Activated B cell treated with CpG ODN at 0.5 μM for 24 hours (primary cell): Measurements from ENCODE around the gene WDR86. TPM values are rescaled to one million over a fixed set of nuclear protein-coding genes. Genes with fewer than 3 reads are reported as not detected.

Experiments
- ATAC-seq: fragments of 200-7000 bp; cut with Tn5 transposase; one replicate; pipeline ENCODE4 v1.10.0; 2021; ENCODE audit warnings: low read depth, mild to moderate bottlenecking, moderate library complexity
- CTCF ChIA-PET: fragments of 350-600 bp; sonication (Branson Sonifier 250); formaldehyde crosslinking; loops from one replicate; lab custom pipeline; 2021; ENCODE audit warnings: antibody characterized with exemption; lab: Charles Lee
- POLR2A ChIA-PET: fragments of 350-600 bp; sonication (Branson Sonifier 250); formaldehyde crosslinking; loops from one replicate; lab custom pipeline; 2021; ENCODE audit warnings: antibody characterized with exemption; lab: Charles Lee
- DNase-seq: peaks from one replicate; pipeline ENCODE4 v3.0.0; 2022
- H3K27ac Mint-ChIP-seq: one replicate; pipeline ENCODE4 v1.8.0; 2020; ENCODE audit warnings: mixed read lengths
- H3K27me3 Mint-ChIP-seq: one replicate; pipeline ENCODE4 v1.8.0; 2021; ENCODE audit warnings: mixed read lengths
- H3K36me3 Mint-ChIP-seq: one replicate; pipeline ENCODE4 v1.8.0; 2021; ENCODE audit warnings: low read depth, mixed read lengths
- H3K4me1 Mint-ChIP-seq: one replicate; pipeline ENCODE4 v1.8.0; 2021; ENCODE audit warnings: mixed read lengths
- H3K4me3 Mint-ChIP-seq: one replicate; pipeline ENCODE4 v1.8.0; 2020; ENCODE audit warnings: mild to moderate bottlenecking, mixed read lengths
- H3K9me3 Mint-ChIP-seq: one replicate; pipeline ENCODE4 v1.8.0; 2020; ENCODE audit warnings: mixed read lengths
- intact Hi-C: fragments of 100-400 bp; cut with micrococcal nuclease; formaldehyde crosslinking; loops from one replicate; pipeline ENCODE4 v1.15.1; 2024
- total RNA-seq: library from RNA; stranded (reverse); gene quantifications from 2 replicates; pipeline ENCODE4 v1.2.3, GENCODE V29; 2022
- TF ChIP-seq, protein P1 (sequence below): fragments of 200-600 bp; IDR thresholded peaks from one replicate; pipeline ENCODE4 v1.8.0; 2022; ENCODE audit warnings: antibody characterized with exemption, mild to moderate bottlenecking

The WDR86 gene
- total RNA-seq, 1 donor from 2014 or later = 0.33 TPM

- intact Hi-C loops = no loop called here
- Mint-ChIP-seq H3K4me1 (peaks cover 12% of the 10 kb centered on the region), H3K27me3 (no peaks in the 10 kb centered on the region), H3K9me3 (no peaks in the 10 kb centered on the region), H3K36me3 (peaks cover 75% of the 10 kb centered on the region), H3K4me3 (no peak overlapping the region), H3K27ac (no peak overlapping the region)
- ChIA-PET POLR2A (no interaction called here), CTCF (no interaction called here)
- no peak for DNase-seq
- no peak for ATAC-seq
- TF ChIP-seq, protein P1, sequence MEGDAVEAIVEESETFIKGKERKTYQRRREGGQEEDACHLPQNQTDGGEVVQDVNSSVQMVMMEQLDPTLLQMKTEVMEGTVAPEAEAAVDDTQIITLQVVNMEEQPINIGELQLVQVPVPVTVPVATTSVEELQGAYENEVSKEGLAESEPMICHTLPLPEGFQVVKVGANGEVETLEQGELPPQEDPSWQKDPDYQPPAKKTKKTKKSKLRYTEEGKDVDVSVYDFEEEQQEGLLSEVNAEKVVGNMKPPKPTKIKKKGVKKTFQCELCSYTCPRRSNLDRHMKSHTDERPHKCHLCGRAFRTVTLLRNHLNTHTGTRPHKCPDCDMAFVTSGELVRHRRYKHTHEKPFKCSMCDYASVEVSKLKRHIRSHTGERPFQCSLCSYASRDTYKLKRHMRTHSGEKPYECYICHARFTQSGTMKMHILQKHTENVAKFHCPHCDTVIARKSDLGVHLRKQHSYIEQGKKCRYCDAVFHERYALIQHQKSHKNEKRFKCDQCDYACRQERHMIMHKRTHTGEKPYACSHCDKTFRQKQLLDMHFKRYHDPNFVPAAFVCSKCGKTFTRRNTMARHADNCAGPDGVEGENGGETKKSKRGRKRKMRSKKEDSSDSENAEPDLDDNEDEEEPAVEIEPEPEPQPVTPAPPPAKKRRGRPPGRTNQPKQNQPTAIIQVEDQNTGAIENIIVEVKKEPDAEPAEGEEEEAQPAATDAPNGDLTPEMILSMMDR = no peak
These were observed 34.2 kb downstream of the WDR86 start for GRCh38 chr7:151375530-151376217.

DNA sequence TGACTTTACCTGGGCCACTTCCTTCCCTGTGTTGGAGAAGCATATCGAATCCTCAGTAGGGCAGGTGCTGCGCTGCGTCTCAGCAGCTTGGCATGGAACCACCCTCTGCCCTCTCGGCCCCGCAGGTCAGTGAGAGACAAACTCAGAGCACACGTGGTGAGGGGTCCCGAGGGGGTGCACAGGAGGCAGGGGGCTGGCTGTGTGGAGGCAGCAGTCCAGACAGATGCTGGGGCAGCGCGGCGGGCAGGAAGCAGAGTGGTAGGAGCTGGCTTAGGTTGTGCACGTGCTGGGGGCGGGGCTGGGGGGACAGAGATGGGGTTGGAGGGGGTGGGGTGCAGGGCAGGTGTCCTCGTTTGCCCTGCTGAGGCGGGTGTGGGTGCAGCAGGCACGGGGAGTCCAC is 35.1 kb downstream of the WDR86 start:
- CTCF ChIA-PET = no interaction called here

GRCh38 chr7:151374139-151374538 is 35.7 kb downstream of the WDR86 start:
- ChIA-PET POLR2A (no interaction called here), CTCF (no interaction called here)
- Mint-ChIP-seq H3K27ac (no peak overlapping the region), H3K27me3 (no peaks in the 10 kb centered on the region), H3K4me1 (no peaks in the 10 kb centered on the region), H3K36me3 (peaks cover 86% of the 10 kb centered on the region), H3K4me3 (no peak overlapping the region), H3K9me3 (no peaks in the 10 kb centered on the region)
- TF ChIP-seq, protein P1 = no peak
- ATAC-seq (no peak), DNase-seq (no peak)
- intact Hi-C loops = no loop called here

More for the DNA sequence above, 35.1 kb downstream of the WDR86 start:
- POLR2A ChIA-PET = no interaction called here
- no peak overlapping the region for H3K4me3 Mint-ChIP-seq
- H3K9me3 Mint-ChIP-seq = no peaks in the 10 kb centered on the region
- ATAC-seq (no peak), DNase-seq (no peak)
- peaks cover 82% of the 10 kb centered on the region for H3K36me3 Mint-ChIP-seq
- TF ChIP-seq, protein P1 = no peak
- peaks cover 5% of the 10 kb centered on the region for H3K4me1 Mint-ChIP-seq
- no peak overlapping the region for H3K27ac Mint-ChIP-seq
- intact Hi-C loops = no loop called here
- H3K27me3 Mint-ChIP-seq = no peaks in the 10 kb centered on the region

DNA sequence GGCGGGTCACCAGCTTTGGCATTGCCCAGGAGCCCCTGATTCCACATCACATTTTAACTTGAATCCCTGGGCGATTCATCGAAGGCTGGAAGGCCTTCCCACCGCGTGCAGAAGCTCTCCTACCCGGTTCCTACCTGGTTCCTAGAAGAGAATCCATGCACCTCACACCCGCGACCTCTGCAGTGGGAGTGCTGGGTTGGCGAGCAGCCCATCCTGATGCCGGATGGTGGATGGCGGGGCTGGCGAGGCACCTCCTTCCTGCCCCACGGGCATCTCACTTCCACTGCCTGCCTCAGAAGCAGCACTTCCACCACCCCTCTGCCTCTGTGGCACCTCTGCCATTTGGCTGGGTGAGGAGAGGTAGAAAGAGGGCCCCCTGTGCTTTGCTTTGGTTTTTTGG is 36.2 kb downstream of the WDR86 start:
- H3K4me3 Mint-ChIP-seq = no peak overlapping the region
- ChIA-PET CTCF (no interaction called here), POLR2A (no interaction called here)
- TF ChIP-seq, protein P1 = no peak
- intact Hi-C loops = no loop called here
- H3K36me3 Mint-ChIP-seq = peaks cover 84% of the 10 kb centered on the region
- H3K27ac Mint-ChIP-seq = no peak overlapping the region
- DNase-seq = no peak
- no peaks in the 10 kb centered on the region for H3K4me1 Mint-ChIP-seq
- no peaks in the 10 kb centered on the region for H3K9me3 Mint-ChIP-seq
- H3K27me3 Mint-ChIP-seq = no peaks in the 10 kb centered on the region
- no peak for ATAC-seq

DNA sequence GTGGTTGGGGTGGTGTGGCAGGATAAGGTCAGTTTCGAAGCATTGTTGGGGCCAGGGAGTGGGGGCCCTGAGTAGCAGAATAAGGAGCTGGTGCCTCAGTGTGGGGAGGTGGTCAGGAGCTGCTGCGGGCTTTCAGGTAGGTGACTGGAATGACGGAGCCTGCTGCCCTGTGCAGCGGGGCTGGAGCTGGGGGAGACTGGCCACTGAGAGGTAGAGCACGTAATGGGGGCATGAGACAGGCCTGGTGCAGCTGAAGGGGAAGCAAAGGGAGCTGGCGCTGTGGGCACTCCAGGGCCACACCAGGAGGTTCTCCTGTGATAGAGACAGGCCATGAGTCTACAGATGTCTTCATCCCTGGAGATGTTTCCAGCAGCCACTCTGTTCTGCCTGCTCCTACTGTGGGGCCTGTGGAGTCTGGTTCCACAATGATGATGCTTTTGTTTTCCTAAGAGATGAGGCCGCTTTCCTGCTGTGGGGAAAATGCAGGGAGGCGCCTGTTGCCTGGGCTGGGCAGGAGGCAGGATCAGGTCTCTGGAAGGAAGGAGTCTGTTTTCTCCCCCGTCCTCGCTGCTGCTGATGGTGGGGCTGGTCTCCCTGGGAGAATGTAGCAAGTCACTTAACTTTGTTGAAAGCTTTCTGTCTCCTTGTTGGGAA is 37.1 kb downstream of the WDR86 start:
- peaks cover 6% of the 10 kb centered on the region for H3K4me1 Mint-ChIP-seq
- ChIA-PET POLR2A (no interaction called here), CTCF (interaction anchor here (4.9 kb wide), 1 partner anchor 75 kb away, joined by 77 read pairs; no protein-coding TSS in a partner anchor)
- H3K27ac Mint-ChIP-seq = no peak overlapping the region
- H3K4me3 Mint-ChIP-seq = no peak overlapping the region
- DNase-seq = no peak
- no peaks in the 10 kb centered on the region for H3K27me3 Mint-ChIP-seq
- no peaks in the 10 kb centered on the region for H3K9me3 Mint-ChIP-seq
- peaks cover 81% of the 10 kb centered on the region for H3K36me3 Mint-ChIP-seq
- ATAC-seq = no peak
- intact Hi-C loops = no loop called here
- TF ChIP-seq, protein P1 = no peak
